Anterior cingulate cortex (tissue), 58 donors: ENCODE data around the gene CRHR2.
A peak's percentile ranks its signal among the peaks of the same experiment; 100 is the strongest.

Experiments
- DNase-seq, 58 donors: peaks; one replicate each; lab custom pipeline; 2025; lab: John Stamatoyannopoulos, UW

CRHR2 gene

DNA sequence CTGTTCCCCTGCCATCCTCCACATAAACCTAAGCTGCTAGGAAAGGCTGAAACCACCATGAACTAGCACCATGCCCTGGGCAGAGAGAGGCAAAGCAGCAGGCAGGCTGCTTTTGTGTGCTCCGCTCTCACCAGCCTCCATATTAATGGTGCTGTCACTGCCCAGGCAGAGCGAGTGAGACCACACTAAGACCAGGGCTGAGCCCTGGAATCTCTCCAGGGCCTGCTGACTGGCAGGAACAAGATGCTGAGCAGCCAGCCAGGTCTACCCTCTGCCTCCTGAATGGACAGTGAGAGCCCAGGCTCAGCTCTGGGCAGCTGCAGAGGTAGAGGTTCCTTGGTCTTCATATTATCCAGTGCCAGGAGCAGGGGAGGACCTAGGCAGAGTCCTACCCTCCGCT lies 1.6 kb upstream of the CRHR2 start:
- peak in 7 of 58 donors; percentile 2 to 30 (median 12) for DNase-seq

DNA sequence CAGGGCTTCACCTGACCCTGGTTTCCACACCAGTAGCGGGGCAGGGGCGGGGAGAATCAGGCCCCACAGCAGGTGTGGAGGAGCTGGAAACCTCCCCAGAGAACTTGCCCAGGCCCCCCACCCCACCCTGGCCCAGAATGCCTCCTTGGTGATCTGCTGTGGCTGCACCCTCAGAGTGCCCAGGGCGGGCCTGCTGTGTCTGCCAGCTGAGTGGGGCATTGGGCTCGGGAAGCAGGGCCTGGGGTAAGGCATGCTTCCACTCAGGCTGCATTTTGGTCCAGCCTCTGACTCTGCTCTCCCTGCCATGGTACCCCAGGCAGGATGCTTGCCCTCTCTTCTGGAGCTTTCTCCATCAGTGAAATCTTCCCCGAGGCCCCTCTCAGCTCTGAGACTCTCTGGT lies 1.1 kb upstream of the CRHR2 start:
- no peak for DNase-seq

DNA sequence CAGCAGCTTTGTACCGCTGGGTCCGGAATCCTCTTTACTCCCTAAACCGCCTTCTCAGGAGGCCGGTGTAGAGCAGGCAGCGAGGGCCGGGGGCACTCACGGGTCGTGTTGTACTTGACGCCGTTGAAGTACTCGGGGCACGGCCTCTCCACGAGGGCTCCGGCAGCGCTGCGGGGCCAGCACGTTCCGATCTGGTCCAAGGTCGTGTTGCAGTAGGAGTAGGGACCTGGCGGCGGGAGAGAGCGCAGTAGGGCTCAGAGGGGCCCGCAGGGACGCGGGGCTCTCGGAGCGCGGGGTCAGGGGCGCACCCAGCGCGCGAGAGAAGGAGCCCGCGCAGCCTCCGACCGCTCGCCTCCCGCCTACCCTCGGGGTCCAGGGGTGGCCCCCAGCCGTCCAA lies 443 bp downstream of the CRHR2 start:
- DNase-seq, result no peak

DNA sequence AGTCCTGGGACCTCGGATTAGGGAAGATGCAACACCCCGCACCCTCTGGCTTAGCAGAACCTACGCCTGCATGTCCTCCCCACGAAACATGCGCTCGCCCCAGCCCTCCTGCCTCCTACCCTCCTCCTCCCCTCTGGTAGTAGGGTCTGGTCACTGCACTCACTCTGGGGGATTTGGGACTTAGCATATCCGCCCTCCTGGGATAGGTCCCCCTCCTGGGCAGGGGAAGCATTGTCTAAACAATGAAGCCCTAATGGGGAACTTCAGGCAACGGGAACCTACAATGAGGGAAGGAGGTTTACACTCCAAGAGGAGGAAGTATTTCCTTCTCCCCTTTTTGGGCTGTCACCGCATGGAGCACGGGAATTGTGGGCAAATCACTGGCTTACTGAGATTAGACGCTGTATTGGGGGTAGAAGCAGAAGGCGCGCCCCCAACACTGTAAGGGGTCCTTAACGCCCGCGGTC lies 892 bp downstream of the CRHR2 start:
- no peak for DNase-seq

DNA sequence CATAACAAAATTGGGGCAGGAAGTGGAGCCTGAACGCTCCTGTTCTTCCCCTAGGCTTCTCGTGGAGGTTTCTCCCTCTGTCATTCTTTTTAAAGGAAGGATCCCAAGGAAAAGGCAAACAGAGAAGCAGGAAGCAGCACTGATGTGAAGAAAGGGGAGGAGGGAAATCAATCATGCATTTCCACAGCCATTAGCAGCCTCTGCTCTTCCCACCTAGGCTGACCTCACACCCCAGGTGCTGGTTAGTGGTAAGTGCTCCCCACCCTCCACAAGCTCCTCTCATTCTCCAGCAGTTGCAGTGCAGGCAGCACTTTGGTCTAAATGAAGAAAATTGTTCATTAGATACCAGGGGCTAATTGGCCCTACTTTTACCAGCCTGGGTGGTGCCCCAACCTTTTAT lies 2.6 kb downstream of the CRHR2 start:
- no peak for DNase-seq

DNA sequence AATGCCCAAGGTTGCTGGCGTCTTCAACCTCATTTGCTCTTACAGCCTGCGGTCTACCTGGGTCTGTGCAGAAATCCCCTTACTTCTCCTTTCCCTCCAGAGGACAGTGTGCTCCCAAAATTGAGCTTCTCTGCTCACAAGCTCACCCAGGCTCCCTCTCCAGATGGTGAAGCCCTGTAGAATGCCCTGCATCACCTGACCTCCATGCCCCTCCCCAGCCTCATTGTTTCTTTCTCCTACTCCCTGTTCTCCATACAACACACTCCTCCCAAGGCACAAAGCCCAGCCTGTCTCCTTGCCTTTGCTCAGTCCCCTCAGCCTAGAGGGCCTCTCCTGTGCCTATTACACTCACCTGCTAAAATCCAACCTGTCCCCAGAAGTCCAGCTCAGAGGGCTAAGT lies 3.5 kb downstream of the CRHR2 start:
- DNase-seq, result no peak

DNA sequence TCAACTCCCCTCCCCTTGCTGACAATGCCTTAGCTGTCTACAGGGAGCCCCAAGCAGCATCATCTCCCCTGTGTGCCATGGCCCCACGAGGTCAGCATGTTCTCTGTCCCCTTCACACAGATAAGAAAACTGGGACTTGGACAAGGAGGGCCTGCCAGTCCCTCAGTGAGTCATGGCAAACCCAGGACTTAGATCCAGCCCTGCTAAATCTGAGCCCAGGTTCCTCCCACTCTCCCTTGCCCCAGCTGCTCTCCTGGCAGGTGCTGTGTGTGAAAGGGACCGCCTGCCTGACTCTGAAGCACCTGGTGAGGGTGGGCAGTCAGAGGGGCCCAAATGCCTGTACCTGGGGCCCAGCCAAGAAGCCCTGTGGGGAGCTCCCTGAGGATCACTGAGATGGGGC lies 7.4 kb downstream of the CRHR2 start:
- DNase-seq, result no peak

DNA sequence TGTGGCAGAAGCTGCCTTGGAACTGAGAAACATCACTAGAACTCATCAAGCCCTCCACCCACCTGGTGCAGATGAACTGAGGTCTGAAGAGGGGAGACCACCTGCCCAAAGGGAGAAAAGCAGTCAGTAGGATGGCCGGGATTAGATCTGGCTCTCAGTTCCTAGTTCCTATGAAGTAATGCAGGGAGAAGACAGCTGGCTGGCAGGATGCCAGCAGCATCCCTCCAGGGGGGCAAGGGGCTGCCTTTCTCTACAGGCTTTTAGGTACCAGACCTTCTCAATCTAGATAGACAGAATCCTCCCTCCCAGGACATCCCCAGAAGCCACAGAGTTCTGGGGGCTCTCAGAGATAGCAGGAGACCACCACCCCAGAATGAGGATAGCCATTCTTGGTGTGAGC lies 7.8 kb downstream of the CRHR2 start:
- DNase-seq, result no peak

DNA sequence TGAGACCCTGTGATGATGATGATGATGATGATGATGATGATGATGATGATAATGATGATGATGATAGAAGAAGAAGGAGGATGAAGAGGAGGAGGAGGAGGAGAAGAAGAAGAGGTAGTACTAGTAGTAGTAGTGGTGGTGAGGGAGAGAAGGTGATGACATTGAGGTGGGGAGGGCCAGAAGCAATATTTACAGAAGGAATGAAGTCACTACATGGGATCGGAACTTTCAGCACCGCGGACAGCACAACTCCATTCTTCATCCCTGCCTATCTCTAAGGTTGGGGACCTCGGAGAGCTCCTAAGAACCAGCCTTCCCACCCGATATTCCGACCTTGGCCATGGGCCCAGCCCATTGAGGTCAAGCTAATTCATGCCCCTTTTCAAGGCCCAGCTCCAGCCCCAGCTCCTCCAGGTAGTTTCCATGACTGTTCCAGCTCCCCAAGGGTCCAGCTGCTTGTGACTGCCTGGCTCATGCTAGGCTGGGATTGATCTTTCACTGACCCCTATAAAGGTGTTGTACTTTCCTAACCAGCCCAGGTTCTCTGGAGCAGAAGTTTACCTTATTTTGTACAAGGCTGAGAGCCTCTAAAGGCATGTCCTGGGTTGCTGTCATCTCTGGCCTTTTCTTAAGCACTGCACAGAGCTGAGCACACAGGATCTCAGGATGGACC lies 10.3 kb downstream of the CRHR2 start:
- peak in 1 of 58 donors; percentile 4 for DNase-seq

DNA sequence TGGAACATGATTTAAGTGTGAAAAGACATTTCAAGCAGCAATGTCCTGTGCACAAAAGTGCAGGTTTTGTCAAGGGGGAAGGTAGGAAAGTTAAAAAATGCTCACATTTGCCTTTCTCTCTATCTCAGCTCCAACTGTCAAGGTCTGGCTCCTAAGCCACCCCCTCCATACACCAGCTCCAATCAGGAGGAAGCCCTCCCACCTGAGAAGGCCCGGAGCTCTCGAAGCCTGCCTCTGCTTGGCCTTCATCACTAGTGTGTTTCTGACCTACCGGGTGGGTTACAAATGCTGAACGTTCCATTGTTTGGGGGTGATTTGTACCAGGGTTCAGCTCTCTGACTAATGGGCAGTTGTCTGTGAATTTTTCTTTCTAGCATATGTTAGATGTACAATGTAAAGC lies 14.2 kb downstream of the CRHR2 start:
- DNase-seq, result no peak

DNA sequence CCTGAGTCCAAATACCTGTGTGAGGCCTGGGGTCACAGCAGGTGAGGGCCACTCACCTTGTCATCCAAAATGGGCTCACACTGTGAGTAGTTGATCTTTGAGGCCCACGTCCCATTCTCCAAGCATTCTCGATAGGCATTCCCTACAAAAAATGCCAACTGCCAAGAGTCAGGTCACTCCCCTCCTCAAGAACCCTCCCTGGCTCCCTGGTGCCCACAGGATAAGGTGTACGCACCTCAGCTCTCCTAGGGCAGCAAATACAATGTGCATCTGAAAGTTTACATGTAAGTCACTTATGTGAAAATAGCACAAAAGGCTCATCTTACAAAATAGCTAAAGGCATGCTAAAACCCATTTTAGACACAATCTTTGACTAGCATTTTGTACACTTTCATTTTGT lies 15.1 kb downstream of the CRHR2 start:
- no peak for DNase-seq

DNA sequence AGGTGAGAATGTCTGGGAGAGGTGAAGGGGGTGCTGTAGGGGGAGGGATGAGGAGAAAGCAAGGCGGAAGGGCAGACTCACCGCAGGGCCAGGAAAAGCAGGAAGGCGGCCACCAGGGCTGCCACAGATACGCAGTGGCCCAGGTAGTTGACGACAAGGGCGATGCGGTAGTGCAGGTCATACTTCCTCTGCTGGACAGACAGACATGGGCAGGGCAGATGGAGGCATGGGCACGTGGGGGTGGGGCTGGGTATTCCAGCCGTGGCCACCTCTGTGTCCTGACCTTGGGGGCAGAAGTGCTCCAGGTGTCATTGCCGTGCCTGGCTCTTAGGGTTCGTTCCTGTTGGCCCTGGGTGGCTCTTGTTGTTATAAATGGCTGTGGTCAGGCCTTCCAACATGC lies 16.8 kb downstream of the CRHR2 start:
- no peak for DNase-seq

DNA sequence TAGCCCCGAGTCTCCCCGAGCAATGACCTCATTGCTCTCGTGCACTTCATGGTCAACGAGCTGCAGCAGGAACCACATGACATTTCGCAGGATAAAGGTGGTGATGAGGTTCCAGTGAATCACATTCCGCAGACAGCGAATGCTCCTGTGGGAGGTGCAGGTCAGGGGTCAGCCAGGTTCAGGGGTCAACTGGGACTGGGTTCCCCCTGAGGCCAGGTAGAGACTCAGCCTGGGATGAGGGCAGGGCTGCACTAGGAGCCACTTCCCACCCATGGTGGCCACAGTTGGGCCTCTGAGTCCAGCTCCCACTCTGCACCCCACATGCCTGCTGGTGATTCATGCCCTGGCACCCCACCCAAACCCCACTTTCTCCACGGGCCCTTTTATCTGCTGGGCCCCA lies 17.2 kb downstream of the CRHR2 start:
- no peak for DNase-seq

DNA sequence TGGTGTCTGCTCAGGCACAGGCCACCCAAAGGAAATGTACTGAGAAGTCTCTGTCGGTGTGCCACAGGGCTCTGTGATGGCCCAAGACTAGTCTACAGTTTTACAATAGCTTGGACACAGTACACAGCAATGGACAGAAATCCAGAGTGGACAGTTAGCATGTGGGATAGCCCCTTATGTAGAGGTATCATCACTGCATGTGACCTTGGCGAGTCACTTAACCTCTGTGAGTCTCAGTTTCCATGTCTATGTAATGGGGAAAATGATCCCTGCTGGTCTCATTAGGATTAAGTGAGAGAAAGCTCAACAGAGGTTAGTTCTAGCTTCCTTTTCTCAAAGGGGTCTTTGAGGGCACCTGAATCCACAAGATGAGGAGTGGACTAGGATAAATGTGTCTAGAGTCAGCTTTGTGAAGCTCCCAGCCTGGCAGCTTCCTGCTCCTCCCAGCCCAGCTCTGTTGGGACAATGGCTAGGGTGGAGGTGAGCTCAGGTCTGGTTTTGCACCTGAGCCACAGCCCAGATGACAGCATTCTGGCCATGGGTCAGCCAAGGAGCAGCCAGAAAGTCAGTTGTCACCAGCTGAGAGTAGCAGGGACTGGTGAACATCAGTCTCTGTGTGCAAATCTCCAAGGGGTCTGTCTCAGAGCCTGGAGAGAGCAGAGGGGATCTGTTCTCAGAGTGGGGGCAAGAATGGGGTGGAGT lies 17.9 kb downstream of the CRHR2 start:
- DNase-seq, result no peak

DNA sequence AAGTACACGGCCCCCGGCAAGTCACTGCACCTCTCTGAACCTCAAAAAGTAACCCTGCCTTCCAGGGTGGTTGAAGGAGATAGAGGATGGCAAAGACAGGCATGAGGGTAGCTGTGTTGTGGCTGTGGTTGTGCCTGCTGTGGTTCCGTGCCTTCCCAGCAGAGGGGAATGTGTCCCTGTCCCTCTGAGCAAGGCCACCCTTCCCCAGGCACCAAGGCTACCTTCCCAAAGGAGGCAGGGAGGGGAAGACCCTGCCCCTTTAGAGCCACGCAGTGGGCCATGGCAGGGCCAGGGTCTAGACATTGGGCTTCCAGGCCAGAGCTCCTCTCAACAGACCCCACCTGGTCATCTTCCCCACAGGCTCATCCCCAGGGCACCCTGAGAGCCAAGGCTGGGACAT lies 18.8 kb downstream of the CRHR2 start:
- no peak for DNase-seq

DNA sequence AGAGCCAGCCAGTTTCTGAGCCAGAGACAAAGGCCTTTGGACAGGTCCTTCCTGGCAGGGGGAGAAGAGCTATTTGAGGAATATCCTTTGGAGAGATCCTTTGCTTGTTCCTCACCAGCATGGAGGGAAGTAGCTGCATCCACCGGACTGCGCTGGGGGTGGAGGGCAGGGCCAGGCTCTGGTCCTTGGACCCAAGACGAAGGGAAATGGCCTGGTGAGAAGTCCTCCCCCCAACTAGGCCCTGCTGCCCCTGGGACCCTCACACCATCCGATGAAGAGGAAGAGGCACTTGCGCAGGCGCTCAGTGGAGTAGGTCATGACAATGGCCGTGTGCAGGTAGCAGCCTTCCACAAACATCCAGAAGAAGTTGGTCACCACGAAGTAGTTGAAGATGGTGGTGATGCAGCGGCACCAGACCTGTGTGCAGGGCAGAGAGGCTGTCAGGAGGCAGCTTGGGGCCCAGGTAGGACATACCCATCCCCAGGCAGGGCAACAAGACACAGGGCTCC lies 19.8 kb downstream of the CRHR2 start:
- DNase-seq, result no peak

DNA sequence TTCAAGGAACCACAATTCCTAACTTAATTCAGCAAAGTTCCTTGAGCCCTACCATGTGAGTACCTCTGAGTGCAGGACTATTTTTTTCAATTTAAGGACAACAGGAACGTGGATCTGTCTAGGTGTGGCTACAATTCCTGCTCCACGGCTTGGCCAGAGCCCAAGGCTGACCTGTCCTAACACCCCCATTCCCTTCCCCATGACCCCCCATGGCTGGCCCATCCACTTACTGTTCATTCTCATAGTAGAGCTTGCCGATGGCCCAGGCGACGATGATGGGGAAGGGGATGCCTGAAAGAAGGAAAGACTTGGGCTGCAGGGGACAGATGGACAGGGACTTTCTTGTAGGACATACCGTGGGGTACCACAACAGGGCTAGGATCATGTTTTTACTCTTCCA lies 20.3 kb downstream of the CRHR2 start:
- DNase-seq, result no peak

DNA sequence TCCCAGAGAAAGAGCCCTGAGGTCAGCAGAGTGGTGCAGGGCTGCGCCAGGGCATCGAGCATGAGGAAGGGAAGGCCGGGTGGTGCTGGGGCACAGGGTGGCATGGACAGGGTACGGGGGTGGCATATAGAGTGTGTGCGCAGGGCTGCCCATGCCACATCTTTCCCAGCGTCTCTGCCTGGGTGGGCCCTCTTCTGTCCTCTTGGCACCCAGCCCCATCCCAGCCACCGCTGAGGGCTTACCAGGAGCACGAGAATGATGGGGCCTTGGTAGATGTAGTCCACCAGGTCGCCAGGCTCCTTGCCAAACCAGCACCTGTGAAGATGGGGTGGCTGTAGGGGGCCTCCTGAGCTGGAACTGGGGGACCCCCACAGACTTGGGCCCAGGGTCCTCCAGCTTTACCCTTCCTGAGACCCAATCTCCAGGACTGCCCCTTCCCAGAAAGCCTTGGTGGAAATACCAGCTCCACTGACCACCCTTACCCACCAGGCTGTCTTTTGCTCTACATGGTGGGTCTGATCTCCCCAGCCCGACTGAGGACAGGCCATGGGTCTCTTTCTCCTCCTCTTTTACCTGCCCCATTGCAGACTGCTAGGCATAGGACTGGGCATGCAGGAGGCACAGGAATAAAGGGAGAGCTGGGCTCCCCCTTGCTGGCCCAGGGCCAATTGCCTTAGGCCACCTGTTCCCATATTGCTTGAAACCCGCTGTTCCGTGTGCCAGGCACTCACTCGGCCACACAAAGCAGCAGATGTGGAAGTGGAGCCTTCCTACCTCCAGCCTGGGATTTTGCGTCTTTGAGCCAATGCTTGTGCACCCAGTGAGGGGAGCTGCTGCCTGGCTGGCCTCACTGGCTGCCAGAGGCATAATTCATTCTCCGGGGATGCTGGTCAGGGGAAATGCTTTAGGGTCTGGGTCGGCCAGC lies 21.7 kb downstream of the CRHR2 start:
- DNase-seq, result no peak

DNA sequence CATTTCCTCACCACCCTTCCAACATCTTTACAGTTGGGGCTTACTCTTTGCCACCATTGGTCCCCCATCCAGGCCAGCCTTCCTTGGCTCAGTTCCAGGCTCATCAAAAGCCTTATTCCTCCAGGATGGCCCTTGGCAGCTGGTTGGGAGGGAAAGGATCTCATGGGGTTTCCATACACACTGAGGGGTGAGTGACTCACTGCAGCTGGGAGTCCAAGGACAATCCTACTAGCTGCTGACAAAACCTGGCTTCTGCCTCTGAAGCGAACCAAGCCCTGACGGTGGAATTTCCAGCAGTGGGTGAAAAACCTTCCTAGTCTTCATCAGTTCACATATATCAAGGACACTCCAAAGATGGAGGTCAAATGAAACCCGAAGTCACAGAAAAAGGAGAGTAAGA lies 22.9 kb downstream of the CRHR2 start:
- no peak for DNase-seq

DNA sequence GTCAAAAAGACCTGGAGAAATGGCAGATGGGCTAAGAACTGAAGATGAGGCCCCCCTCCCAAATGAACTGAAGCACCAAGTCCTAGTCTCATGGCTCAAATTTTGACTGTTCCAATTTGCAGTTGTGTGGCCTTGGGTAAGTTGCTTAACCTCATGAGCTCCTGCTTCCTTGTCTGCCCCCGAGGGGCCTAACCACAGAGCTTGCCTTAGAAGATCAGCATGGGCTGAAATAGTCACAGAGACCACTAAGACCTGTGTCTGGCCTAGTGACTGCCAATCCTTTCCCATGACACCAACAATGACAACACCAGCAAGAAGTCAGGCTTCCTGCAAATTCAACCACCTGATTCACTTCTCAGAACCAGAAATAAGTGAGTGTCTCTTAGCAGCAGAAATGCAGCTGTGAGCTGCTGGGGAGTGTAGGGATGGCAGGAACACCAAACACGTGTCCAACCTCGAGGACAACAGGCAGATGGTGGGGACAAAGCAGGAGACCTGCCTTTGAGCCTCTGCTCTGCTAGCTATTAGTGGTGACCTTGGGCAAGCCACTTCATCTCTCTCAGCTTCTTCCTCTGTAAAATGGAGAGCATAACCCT lies 23.7 kb downstream of the CRHR2 start:
- DNase-seq, result no peak

DNA sequence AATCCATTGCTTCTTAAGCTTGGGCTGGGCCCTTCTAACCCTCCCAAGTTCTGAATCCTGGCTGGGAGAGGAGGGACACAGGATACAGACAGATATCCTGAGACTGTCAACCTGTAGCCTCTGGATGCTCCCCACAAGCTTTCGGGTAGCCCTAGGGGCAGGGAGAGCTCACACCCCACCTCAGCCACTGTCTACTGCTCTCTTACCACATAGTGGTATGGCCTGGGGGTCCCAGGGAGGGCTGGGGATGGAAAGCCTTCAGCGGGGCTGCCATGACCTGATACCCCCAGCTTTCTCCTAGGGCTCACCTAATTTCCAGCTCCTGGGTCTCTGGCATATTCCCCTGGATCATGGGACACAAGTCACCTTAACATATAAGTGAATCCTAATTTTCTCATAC lies 25.1 kb downstream of the CRHR2 start:
- no peak for DNase-seq
